Stimulated activated naive CD4-positive, alpha-beta T cell (primary cell): ENCODE results near the gene TET3.

ENCODE experiments used
- DNase-seq, 6 experiments: peaks; one replicate each; lab custom pipeline; 2025; lab: John Stamatoyannopoulos, UW

TET3 gene

DNA sequence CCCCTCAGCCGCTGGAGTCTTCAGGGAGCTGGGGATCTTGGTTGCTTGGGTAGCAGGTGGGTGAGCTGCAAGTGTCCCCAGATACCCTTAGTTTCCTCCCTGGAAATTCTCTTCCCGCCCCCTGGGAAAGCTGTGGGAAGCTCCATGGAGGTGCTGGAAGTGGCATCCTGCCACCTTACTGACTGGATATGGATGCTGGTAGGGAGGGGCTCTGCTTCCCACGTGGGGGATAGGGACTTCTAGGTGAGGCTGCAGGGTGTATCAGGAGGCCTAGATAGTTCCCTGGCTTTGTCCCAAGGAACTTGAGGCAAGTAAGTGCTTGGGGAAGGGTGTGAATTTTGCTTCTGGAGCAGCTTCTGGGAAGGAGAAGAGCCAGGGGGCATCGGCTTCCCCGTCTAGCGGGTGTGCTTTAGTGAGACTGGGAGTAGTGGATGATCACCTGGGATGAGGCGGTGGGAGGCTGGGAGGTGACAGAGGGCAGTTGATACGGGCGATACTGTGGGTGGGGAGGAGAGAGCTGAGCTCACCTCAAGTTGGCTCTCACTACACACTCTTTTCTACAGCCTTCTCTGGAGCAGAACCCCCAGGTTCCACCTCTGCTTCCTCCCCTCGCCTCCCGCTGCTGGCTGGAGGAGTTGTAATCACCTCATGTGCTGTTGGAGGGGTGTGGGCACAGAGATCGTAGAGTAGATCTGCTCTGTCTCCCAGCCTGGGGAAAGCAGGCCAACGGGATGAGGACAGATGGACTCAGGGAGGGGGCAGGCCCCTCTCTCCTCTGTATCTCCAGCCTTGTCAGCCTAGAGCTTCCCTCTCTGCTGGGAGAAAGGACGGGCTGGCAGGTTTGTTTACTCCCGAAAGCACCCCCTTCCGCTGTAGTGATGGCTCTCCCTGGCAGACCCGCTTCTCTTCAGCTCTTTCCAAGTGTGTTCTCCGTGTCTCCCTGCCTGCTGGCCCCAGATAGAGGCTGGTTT lies 19.8 kb downstream of the TET3 start:
- no peak for DNase-seq

GRCh38 chr2:74005786-74006185 lies 21.1 kb downstream of the TET3 start:
- no peak for DNase-seq

GRCh38 chr2:74006459-74006858 lies 21.7 kb downstream of the TET3 start:
- DNase-seq: no peak

DNA sequence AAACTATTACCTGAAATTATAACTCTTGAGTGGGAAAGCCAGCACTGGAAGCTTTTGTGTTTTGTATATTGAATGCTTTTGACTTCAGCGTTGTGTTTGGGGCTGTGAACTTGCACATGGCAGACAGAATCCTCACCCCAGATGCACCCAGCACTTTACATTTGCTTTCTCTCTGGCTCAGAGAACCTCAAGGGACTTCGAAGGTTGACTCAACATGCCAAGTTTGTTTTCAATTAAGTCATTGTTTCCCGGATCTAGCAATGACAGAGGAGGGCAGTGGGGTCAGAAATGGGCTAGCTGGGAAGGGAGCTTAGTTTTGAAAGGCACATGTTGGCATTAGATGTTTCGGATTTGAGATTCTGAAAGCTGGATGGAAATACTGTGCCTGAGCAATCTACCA lies 22.4 kb downstream of the TET3 start:
- DNase-seq: no peak

- DNase-seq: no peak
These were observed 23.0 kb downstream of the TET3 start for GRCh38 chr2:74007711-74008110.

DNA sequence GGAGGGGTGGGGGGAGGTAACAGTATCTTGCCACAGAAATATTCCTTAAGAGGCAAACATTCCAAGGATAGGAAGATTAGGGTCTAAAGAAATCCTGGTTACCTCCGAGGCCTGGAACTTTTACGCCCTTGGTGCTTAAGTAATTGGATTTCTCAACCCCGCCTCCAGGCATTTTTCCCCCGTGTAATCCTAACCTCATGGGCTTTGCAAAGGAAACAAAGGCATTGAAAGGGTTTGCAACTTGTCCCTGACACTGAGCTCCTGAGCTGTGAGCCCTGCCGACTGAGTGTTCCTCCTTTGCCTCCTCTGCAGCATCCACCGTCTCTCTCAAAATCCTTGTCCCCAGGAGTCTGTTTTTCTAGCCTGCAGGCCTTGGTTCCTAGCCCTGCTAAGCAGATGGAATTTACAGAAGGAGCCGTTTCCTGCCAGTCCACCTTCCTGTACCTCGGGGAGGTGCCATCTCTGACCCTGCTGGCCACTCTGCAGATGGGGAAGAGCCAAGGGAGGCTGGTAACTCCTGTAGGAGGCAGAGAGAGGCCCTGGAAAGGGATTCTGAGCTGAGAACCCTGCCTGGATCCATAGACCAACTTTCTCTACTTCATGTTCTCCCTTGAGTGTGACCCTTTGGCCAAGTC lies 24.2 kb downstream of the TET3 start:
- DNase-seq: no peak

GRCh38 chr2:74009577-74009976 lies 24.9 kb downstream of the TET3 start:
- DNase-seq: no peak

- no peak for DNase-seq
These were observed 25.4 kb downstream of the TET3 start for GRCh38 chr2:74010087-74010541.

DNA sequence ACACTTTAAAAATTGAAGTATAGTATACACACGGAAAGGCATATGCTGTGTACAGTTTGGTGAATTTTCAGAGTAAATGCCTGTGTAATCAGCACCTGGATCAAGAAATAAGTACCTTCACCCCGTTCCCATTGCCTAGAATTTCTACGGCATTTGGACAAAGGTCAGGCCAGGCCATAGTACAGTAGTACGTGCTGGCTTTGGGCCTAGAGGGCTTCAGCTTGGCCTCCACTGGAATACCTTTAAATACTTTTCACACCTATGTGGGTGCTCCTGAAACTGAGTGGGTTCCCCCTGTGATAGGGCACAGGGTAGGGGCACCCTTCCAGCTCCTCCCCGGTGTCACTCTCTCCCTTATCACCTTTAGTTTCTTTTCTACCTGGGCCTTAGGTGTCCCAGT lies 26.5 kb downstream of the TET3 start:
- DNase-seq: no peak

DNA sequence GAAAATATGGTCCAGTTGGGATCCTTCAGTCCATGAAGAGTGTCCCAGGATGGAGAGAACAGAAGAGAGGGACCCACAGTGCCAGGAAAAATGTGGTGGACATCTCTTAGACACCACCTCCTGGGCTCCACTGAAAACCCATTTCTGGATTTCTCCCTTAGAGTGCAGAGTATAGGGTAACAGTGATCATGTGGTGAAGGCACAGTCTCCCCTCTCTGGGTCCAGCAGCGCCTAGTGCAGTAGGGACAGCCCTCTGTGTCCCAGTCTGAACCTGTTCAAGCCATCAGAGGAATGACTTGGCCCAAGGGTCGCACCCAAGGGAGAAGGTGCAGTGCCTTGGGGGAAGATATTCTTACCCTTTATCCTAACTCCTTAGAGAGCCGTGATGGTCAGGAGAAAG lies 30.1 kb downstream of the TET3 start:
- no peak for DNase-seq

DNA sequence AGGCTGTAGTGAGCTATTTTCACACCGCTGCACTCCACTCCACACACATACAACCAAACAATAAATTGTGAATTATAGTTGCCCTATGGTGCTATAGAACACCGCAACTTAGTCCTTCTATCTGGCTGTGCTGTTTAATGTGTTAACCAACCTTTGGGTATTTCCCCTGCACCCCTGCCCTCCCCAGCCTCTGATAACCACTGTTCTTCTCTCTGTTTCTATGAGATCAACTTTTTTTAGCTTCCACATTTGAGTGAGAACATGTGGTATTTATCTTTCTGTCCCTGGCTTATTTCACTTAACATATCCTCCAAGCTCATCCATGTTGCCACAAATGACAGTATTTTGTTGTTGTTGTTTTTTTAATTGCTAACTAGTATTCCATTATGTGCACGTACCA lies 32.5 kb downstream of the TET3 start:
- no peak for DNase-seq

- DNase-seq: no peak
These were observed 34.8 kb downstream of the TET3 start for GRCh38 chr2:74019516-74019915.

- DNase-seq: no peak
These were observed 36.1 kb downstream of the TET3 start for GRCh38 chr2:74020702-74021406.

DNA sequence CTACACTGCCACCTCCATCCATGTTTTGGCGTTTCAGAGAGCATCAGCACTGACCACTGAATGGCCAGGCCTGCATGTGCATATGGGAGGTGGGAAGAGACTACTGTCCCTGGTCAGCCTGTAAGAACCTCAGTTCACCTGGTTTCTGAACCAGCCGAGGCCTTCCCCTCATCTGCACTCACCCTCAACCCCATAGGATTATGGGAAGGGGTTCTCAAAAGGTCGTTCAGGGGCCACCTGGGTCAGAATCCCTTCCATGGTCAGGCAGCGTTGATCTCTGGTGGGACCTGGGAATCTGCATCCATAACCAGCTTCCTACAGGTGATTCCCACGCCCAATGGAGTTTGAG lies 36.7 kb downstream of the TET3 start:
- no peak for DNase-seq

GRCh38 chr2:74024216-74024615 lies 39.5 kb downstream of the TET3 start:
- no peak for DNase-seq

GRCh38 chr2:74025971-74026612 lies 41.4 kb downstream of the TET3 start:
- peak in 1 of 6 experiments; percentile 21 for DNase-seq

DNA sequence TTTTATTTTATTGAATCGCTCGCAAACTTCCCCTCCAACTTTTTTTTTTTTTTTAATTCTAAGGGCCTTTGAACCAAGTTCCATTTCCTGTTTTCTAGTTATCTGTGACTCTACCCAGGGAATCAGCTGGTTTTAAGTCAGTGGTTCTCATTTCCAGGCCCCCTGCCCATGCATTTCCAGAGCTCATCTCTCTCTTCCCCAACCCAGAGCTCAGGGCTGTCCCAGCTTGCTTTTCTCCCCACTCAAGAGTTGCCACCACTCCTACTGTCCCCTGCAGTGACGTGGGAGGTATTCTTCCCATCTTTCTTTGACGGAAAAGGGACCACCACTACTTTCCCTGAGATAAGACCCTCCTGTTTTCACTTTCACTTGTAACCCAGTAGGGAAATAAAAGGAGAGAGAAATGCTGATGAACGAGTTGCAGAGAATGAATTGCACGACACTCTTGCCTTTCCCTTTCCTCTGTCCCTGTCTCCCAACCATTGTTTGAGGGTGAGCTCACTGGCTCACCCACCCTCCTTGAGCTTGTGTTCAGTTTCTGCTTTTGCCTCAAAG lies 42.1 kb downstream of the TET3 start:
- DNase-seq: peak in 3 of 6 experiments; percentile 9 to 35 (median 32)

GRCh38 chr2:74027496-74027895 lies 42.8 kb downstream of the TET3 start:
- no peak for DNase-seq

DNA sequence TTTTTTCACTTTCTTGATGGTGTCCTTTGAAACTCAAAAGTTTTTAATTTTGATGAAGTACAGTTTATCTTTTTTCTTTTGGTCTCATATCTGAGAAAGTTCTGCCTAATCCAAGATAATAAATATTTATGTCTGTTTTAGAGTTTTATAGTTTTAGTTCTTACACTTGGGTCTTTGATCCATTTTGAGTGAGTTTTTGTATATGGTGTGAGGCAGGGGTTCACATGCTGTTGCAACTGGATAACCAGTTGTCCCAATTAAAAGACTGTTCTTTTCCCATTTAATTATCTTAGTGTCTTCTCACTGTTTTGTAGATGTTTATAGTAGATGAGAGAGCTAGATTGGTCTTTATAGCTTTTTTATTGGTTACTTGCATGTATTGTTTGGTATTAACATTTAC lies 43.6 kb downstream of the TET3 start:
- no peak for DNase-seq

GRCh38 chr2:74028741-74029140 lies 44.0 kb downstream of the TET3 start:
- no peak for DNase-seq

- DNase-seq: no peak
These were observed 45.1 kb downstream of the TET3 start for GRCh38 chr2:74029714-74030397.
